Fibroblast of pulmonary artery (primary cell): ENCODE measurements around the gene SLC7A9.

Source experiments
- DNase-seq: peaks from one replicate; pipeline ENCODE4 v3.0.0-alpha.2; 2010; ENCODE audit warnings: low read depth
- H3K4me3 ChIP-seq: replicated peaks from 2 replicates; pipeline ENCODE4 v1.5.1; 2011; ENCODE audit warnings: low read depth, mild to moderate bottlenecking, control low read depth, low read length, moderate library complexity
- TF ChIP-seq, protein P1 (sequence below): IDR thresholded peaks from 2 replicates; pipeline ENCODE4 v1.5.1; 2011; ENCODE audit warnings: mild to moderate bottlenecking, control low read depth, low read length, inconsistent platforms; ENCODE audit errors: missing control alignments

Gene SLC7A9

DNA sequence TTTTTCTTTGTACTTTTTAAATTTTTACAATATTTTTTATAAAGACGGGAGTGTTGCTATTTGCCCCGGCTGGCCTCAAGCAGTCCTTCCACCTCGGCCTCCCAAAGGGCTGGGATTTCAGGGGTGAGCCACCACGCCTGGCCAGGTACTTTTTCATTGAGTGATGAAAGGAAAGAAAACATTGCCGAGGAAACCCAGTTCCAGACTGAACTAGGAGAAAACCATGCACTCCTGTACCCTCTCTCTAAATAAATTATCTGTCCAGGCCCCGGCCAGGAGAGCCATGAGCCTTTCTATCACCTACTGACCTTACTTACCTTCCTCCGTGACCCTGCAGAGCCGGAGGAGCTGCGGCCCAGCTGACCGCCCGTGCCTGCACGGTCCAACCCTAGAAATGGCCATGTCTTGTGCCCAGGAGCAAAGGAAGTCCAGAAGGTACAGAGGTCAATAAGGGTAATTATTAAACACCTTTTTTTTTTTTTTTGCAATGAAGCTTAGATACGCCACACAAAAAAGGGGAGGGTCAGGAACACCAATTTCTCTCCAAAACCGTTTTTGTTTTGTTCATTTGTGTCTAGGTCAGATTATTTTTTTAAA lies at the start of gene SLC7A9:
Gene SLC7A9 (minus strand): TSS at position 399 of the 597 bp plus-strand sequence. CDS start 1,233 bp downstream, outside the sequence.
- TF ChIP-seq, protein P1, sequence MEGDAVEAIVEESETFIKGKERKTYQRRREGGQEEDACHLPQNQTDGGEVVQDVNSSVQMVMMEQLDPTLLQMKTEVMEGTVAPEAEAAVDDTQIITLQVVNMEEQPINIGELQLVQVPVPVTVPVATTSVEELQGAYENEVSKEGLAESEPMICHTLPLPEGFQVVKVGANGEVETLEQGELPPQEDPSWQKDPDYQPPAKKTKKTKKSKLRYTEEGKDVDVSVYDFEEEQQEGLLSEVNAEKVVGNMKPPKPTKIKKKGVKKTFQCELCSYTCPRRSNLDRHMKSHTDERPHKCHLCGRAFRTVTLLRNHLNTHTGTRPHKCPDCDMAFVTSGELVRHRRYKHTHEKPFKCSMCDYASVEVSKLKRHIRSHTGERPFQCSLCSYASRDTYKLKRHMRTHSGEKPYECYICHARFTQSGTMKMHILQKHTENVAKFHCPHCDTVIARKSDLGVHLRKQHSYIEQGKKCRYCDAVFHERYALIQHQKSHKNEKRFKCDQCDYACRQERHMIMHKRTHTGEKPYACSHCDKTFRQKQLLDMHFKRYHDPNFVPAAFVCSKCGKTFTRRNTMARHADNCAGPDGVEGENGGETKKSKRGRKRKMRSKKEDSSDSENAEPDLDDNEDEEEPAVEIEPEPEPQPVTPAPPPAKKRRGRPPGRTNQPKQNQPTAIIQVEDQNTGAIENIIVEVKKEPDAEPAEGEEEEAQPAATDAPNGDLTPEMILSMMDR: no peak
- no peak for DNase-seq
- no peak within 1 kb of the TSS for H3K4me3 ChIP-seq

DNA sequence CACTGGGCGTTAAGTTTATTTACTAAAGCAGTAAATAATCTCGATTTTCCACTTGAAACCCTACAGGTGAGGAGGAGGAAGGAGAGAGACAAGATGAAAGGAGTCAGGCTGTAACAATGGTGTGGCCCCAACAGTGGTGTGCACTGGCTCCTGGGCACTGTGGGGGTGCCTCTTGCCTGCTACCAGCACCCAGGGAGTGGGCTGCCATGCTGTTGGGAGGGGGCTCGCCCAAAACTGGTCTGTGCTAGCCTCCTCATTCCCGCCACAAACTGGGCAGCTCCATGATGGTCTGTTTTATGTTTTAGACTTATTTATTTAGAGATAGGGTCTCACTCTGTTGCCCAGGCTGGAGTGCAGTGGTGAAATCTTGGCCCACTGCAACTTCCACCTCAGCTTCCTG lies 49.8 kb upstream of the SLC7A9 start:
- H3K4me3 ChIP-seq: no peak overlapping the region
- DNase-seq: no peak
- TF ChIP-seq, protein P1: no peak

DNA sequence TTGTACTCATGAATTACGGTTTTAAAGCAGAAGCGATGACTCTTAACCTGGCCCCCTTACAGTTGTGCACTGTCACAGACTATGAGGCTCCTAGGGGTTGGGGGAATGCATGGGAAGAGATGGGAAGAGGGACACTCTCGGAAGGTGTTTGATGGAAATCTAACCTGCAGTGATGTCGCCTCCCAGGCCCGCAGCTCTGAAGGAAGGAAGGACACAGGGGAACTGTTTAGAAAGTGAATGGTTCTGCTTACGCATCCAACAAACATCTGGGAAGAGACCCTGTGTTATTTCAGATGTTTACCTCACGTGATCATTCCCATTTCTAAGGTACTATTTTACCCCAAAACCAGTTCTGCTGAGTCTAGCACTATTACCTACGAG lies 48.0 kb upstream of the SLC7A9 start:
- TF ChIP-seq, protein P1: no peak
- DNase-seq: no peak
- H3K4me3 ChIP-seq: no peak overlapping the region

DNA sequence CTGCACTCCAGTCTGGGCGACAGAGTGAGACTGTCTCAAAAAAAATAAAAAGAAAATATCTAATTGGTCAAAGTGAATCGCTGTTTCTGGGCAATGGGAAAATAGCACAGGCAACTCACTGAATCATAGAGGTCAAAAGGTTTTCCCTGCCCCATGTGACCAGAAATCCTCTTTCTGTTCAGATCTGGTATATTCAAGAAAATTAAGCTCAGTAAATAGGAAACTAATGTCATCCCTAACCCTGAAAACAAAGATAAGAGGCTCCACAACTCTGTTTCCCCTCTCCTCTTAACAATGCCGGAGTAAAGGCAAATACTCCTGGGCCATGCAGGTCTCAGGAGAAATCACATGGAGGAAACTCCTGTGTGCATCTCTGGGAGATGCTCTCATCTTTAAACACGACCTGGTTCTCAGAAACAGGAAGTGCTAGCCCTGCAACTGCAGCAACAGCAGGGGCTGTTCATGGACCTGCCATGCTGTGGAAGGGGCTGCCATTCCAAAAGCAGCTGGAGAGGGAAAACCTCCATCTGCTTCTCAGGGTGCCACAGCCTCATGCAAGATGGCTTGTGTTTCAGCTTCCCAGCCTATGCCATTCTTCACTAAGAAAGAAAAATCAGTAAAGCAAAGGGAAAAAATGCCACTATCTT lies 47.5 kb upstream of the SLC7A9 start:
- peak; percentile 3 for DNase-seq
- no peak overlapping the region for H3K4me3 ChIP-seq
- TF ChIP-seq, protein P1: no peak

DNA sequence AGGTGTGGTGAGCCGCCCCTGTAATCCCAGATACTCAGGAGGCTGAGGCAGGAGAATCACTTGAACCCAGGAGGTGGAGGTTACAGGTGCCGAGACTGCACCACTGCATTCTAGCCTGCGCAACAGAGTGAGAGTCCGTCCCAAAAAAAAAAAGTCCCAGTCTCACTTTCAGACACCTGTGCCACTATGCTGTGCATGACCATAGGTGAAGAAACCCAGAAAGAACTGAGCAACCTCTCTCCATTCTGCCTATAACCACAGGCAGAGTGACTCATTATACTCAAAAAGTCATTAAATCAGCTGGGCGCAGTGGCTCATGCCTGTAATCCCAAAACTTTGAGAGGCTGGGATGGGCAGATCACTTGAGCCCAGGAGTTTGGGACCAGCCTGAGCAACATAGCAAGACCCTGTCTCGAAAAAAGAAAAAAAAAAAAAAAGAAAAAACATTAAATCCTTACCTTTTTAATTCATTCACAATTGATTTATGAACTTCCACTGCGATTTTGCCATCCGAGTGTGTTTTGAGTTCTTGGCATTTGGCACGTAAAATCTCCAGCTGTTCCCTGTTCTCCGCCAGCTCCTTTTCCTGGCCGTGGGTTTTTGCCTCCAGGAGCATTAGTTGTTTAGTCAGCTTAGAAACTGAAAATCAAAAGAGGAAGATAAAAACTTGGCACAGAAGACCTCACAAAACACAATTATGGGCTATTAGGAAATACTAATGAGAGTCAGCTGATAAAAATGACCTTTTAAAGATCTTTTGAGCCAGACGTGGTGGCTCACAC lies 45.5 kb upstream of the SLC7A9 start:
- no peak for DNase-seq
- H3K4me3 ChIP-seq: no peak overlapping the region
- TF ChIP-seq, protein P1: no peak

DNA sequence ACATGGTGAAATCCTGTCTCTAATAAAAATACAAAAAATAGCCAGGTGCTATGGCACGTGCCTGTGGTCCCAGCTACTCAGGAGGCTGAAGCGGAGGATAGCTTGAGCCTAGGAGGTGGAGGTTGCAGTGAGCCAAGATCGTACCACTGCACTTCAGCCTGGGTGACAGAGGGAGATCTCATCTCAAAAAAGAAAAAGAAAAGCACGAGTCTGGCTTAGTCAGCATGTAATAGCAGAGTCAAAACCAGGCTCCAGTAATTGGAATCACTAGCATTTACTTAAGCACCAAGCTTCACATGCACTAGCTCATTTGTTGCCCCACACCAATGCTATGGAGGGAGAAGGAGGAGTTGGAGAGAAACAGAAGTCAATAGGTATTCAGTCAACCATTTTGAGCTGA lies 41.9 kb upstream of the SLC7A9 start:
- DNase-seq: no peak
- H3K4me3 ChIP-seq: no peak overlapping the region
- TF ChIP-seq, protein P1: no peak

DNA sequence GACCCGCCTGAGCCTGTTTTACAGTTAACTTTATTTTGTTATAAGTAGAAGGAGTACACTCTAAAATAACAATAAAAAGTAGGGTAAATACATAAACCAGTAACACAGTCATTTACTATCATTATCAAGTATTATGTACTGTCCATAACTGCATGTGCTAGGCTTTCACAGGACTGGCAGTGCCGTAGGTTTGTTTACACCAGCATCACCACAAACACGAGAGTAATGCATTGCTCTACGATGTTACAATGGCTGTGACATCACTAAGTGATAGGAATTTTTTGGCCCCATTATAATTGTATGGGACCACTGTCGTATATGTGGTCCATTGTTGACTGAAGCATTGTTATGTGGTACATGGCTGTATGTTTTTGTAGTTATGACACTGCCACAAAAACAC lies 41.3 kb upstream of the SLC7A9 start:
- DNase-seq: no peak
- H3K4me3 ChIP-seq: no peak overlapping the region
- TF ChIP-seq, protein P1: no peak
